OCI-LY7 (cell line): ENCODE data around the gene DHPS. TPM values are rescaled to one million over a fixed set of nuclear protein-coding genes. Genes with fewer than 3 reads are reported as not detected.

Source experiments
- BruUV-seq: library from RNA; stranded (reverse); fragments of 400-500 nt; replicated peaks from 2 replicates; lab custom pipeline; 2021; lab: Mats Ljungman, UMichigan
- CTCF ChIA-PET: fragments of 300-600 bp; sonication (Branson Sonifier 250); formaldehyde crosslinking; loops from one replicate; lab custom pipeline; 2022; ENCODE audit warnings: antibody characterized with exemption; ENCODE audit not compliant: unreplicated experiment; lab: Charles Lee
- POLR2A ChIA-PET: fragments of 300-600 bp; sonication (Branson Sonifier 250); formaldehyde crosslinking; loops from one replicate; lab custom pipeline; 2022; ENCODE audit warnings: antibody characterized with exemption; lab: Charles Lee
- DNase-seq: peaks from one replicate; pipeline ENCODE4 v3.0.0-alpha.2; 2015; ENCODE audit warnings: low spot score
- H2AFZ ChIP-seq: fragments of 200-600 bp; sonication (generic), shearing (Covaris generic); 2 replicates; pipeline ENCODE4 v1.6.1; 2014; ENCODE audit warnings: mild to moderate bottlenecking, antibody characterized with exemption, low read length, moderate library complexity
- H3K27ac ChIP-seq: fragments of 200-600 bp; sonication (generic); 2 replicates; pipeline ENCODE4 v1.5.1; 2014; ENCODE audit warnings: mixed run types, low read depth, mild to moderate bottlenecking, moderate library complexity, low read length, inconsistent platforms; ENCODE audit not compliant: poor library complexity, severe bottlenecking
- H3K36me3 ChIP-seq: fragments of 200-600 bp; sonication (generic); 2 replicates; pipeline ENCODE4 v1.6.1; 2014; ENCODE audit warnings: mild to moderate bottlenecking, antibody characterized with exemption, low read length, moderate library complexity, mixed read lengths; ENCODE audit not compliant: insufficient read depth
- H3K4me1 ChIP-seq: fragments of 200-600 bp; sonication (generic); 2 replicates; pipeline ENCODE4 v1.5.1; 2014; ENCODE audit warnings: mild to moderate bottlenecking, low read length; ENCODE audit not compliant: insufficient read depth, poor library complexity, severe bottlenecking
- H3K4me2 ChIP-seq: fragments of 200-600 bp; sonication (generic); 2 replicates; pipeline ENCODE4 v1.6.1; 2014; ENCODE audit warnings: mild to moderate bottlenecking, low read length
- H3K4me3 ChIP-seq: fragments of 200-600 bp; sonication (generic); 2 replicates; pipeline ENCODE4 v1.5.1; 2014; ENCODE audit warnings: mild to moderate bottlenecking, low read depth, low read length; ENCODE audit not compliant: poor library complexity, severe bottlenecking
- H3K79me2 ChIP-seq: fragments of 200-600 bp; sonication (generic); 2 replicates; pipeline ENCODE4 v1.6.1; 2016; ENCODE audit warnings: low read depth, mild to moderate bottlenecking, low read length, moderate library complexity, mixed read lengths; ENCODE audit not compliant: insufficient read depth
- H3K9me2 ChIP-seq: fragments of 200-600 bp; sonication (generic); 2 replicates; pipeline ENCODE4 v1.6.1; 2016; ENCODE audit warnings: mild to moderate bottlenecking, low read length, mixed read lengths; ENCODE audit not compliant: insufficient read depth
- H3K9me3 ChIP-seq: fragments of 200-600 bp; sonication (generic); 2 replicates; pipeline ENCODE4 v1.6.1; 2014; ENCODE audit warnings: mild to moderate bottlenecking, mixed run types, low read length, mixed read lengths
- H4K20me1 ChIP-seq: fragments of 200-600 bp; sonication (generic); 2 replicates; pipeline ENCODE4 v1.6.1; 2014; ENCODE audit warnings: mild to moderate bottlenecking, antibody characterized with exemption, low read length, moderate library complexity, mixed read lengths; ENCODE audit not compliant: insufficient read depth
- EZH2phosphoT487 ChIP-seq: fragments of 200-600 bp; sonication (generic); IDR thresholded peaks from 2 replicates; pipeline ENCODE4 v1.6.1; 2018; ENCODE audit warnings: low read depth, borderline replicate concordance, mild to moderate bottlenecking, mixed run types, antibody characterized with exemption, low read length, moderate library complexity, mixed read lengths
- intact Hi-C: fragments of 100-400 bp; cut with micrococcal nuclease; formaldehyde crosslinking; loops from one replicate; pipeline ENCODE4 v1.10.0; 2022; ENCODE audit not compliant: unreplicated experiment
- total RNA-seq, 2 experiments: library from RNA; depleted of rRNA in 1 of 2; stranded (reverse); fragments of >200 nt in 1 of 2; shearing (Covaris generic) in 1 of 2; gene quantifications; 2 replicates each; pipeline ENCODE4 v1.2.3, GENCODE V29; 2014 to 2022
- TF ChIP-seq, protein P1 (sequence below): fragments of 200-600 bp; sonication (generic); conservative IDR thresholded peaks from 2 replicates; pipeline ENCODE4 v1.5.1; 2014; ENCODE audit warnings: mild to moderate bottlenecking, antibody characterized with exemption, low read length, moderate library complexity, mixed read lengths

Gene DHPS
- total RNA-seq, 2 experiments from 2014 or later, result 101 to 102 TPM

DNA sequence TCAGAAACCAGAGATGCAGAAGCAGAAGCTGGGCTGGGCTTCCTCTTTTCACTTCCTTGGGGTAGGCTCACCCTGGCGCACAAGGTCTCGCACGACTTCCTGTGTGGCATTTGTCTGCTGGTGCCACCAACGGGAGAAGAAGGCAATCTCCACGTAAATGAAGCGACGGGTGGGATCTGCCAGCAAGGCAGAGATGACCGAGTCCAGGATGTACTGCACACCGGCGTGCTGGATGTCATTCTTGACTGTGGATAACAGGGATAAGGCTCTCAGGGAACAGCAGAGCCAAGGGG lies 16.5 kb downstream of the DHPS start:
- TF ChIP-seq, protein P1, sequence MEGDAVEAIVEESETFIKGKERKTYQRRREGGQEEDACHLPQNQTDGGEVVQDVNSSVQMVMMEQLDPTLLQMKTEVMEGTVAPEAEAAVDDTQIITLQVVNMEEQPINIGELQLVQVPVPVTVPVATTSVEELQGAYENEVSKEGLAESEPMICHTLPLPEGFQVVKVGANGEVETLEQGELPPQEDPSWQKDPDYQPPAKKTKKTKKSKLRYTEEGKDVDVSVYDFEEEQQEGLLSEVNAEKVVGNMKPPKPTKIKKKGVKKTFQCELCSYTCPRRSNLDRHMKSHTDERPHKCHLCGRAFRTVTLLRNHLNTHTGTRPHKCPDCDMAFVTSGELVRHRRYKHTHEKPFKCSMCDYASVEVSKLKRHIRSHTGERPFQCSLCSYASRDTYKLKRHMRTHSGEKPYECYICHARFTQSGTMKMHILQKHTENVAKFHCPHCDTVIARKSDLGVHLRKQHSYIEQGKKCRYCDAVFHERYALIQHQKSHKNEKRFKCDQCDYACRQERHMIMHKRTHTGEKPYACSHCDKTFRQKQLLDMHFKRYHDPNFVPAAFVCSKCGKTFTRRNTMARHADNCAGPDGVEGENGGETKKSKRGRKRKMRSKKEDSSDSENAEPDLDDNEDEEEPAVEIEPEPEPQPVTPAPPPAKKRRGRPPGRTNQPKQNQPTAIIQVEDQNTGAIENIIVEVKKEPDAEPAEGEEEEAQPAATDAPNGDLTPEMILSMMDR, result peak; percentile 31; the same call in 1 of the 2 replicates
- no peak for TF ChIP-seq EZH2phosphoT487
- peaks cover 23% of the 10 kb centered on the region; the same call in 1 of the 2 replicates for H3K79me2 ChIP-seq
- no peaks in the 10 kb centered on the region for H4K20me1 ChIP-seq
- H3K4me3 ChIP-seq, result peak overlapping the region; percentile 85
- peaks cover 39% of the 10 kb centered on the region for H3K36me3 ChIP-seq
- peak overlapping the region; percentile 71 for H3K27ac ChIP-seq
- peaks cover 37% of the 10 kb centered on the region for H3K4me1 ChIP-seq
- peak; percentile 92 for DNase-seq
- no peaks in the 10 kb centered on the region for H3K9me2 ChIP-seq
- H3K4me2 ChIP-seq, result peak overlapping the region; percentile 90
- POLR2A ChIA-PET, result interaction anchor here (1.2 kb wide), 1 partner anchor 52 kb away, joined by 3 read pairs; no protein-coding TSS in a partner anchor
- no peaks in the 10 kb centered on the region for H3K9me3 ChIP-seq
- CTCF ChIA-PET, result no interaction called here
- intact Hi-C loops, result loop anchor here (1.0 to 2.0 kb wide), 2 partner anchors 54 to 101 kb away; partner anchors contain the start of genes ZNF490 and ZNF791
- BruUV-seq, result no TSS peak
- H2AFZ ChIP-seq, result peak overlapping the region; percentile 49; the same call in 1 of the 2 replicates

DNA sequence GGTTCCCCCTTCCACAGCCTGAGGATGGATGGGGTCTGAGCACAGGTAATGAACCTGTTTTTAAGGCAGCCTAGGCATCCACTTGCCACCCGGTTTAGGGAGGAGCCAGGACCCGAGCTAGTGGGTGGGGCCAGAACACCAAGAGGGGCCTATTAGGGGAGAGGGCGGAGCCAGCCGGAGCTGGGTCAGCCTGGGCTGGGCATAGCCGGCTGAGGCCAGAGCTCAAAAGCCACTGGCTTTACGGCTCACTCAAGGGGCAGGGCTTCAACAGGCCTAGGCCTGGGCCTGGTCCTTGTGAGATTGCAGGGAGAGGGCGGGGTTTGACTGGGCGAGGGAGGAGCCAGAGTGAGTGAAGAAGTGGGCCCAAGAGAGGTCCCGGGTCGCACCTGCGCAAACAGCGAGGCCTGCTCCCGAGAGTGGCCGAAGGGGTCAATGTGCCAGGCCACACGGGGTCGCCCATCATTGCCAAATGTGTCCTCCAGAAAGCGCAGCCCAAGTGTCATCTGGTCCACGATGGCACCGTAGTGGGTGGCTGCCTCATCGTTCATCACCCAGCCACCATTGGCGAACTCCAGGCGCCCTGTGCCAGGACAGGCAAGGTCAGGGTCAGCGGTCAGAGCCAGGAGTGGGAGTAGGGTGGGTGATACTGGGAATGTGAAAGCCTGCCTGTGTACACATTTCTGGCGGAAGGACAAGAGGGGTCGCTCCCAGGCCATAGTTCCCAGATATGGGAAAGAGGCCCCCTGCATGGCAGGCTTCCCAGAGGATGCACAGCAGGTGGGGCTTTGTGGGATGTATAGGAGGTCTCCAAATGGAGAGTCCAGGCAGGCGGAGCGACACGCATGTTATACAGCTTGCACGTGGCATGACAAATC lies 17.0 kb downstream of the DHPS start:
- peak; percentile 51 for DNase-seq
- Histone ChIP-seq H3K4me2 (peak overlapping the region; percentile 90), H3K36me3 (peaks cover 43% of the 10 kb centered on the region)

More for the DNA sequence above, 17.0 kb downstream of the DHPS start:
- TF ChIP-seq, protein P1, result no peak
- no peak for TF ChIP-seq EZH2phosphoT487
- H3K27ac ChIP-seq, result peak overlapping the region; percentile 71
- BruUV-seq, result no TSS peak
- peak overlapping the region; percentile 49; the same call in 1 of the 2 replicates for H2AFZ ChIP-seq
- no peaks in the 10 kb centered on the region for H3K9me3 ChIP-seq
- peaks cover 17% of the 10 kb centered on the region; the same call in 1 of the 2 replicates for H3K79me2 ChIP-seq
- ChIA-PET POLR2A (no interaction called here), CTCF (no interaction called here)
- H3K4me1 ChIP-seq, result peaks cover 36% of the 10 kb centered on the region
- H3K9me2 ChIP-seq, result no peaks in the 10 kb centered on the region
- H4K20me1 ChIP-seq, result no peaks in the 10 kb centered on the region
- intact Hi-C loops, result loop anchor here (1.0 to 2.0 kb wide), 2 partner anchors 54 to 100 kb away; partner anchors contain the start of genes ZNF490 and ZNF791
- H3K4me3 ChIP-seq, result peak overlapping the region; percentile 85
